ENCODE results near the gene TINAGL1.
"Not testable (repeated sequence)": the region's sequence is repeated elsewhere in the genome, so short reads cannot be mapped to it uniquely, and the experiment has no call there.

Gene TINAGL1

GRCh38 chr1:31583995-31584868, 7.9 kb downstream of the TINAGL1 start:
- peak; percentile 48 for DNase-seq

GRCh38 chr1:31584869-31585735, 8.8 kb downstream of the TINAGL1 start:
- DNase-seq = no peak

- DNase-seq = no peak
These were observed 9.5 kb downstream of the TINAGL1 start for GRCh38 chr1:31585736-31586365.

- no peak for DNase-seq
These were observed 10.3 kb downstream of the TINAGL1 start for GRCh38 chr1:31586376-31587327.

- DNase-seq = not testable (repeated sequence)
These were observed 11.0 kb downstream of the TINAGL1 start for GRCh38 chr1:31587328-31587699.

- peak; percentile 61 for DNase-seq
These were observed 11.6 kb downstream of the TINAGL1 start for GRCh38 chr1:31587720-31588423.

- DNase-seq = no peak
These were observed 12.6 kb downstream of the TINAGL1 start for GRCh38 chr1:31588751-31589515.

GRCh38 chr1:31591425-31592093, 15.2 kb downstream of the TINAGL1 start:
- DNase-seq = no peak

- no peak for DNase-seq
These were observed 15.8 kb downstream of the TINAGL1 start for GRCh38 chr1:31592132-31592531.

- no peak for DNase-seq
These were observed 16.9 kb downstream of the TINAGL1 start for GRCh38 chr1:31593136-31593665.

GRCh38 chr1:31593770-31594632, 17.7 kb downstream of the TINAGL1 start:
- DNase-seq = peak; percentile 88

GRCh38 chr1:31595836-31596736, 19.8 kb downstream of the TINAGL1 start:
- no peak for DNase-seq

- no peak for DNase-seq
These were observed 20.4 kb downstream of the TINAGL1 start for GRCh38 chr1:31596737-31597097.

- DNase-seq = no peak
These were observed 22.7 kb downstream of the TINAGL1 start for GRCh38 chr1:31598980-31599379.

- no peak for DNase-seq
These were observed 24.3 kb downstream of the TINAGL1 start for GRCh38 chr1:31600641-31601040.

GRCh38 chr1:31602081-31602480, 25.8 kb downstream of the TINAGL1 start:
- no peak for DNase-seq

GRCh38 chr1:31605908-31606427, 29.7 kb downstream of the TINAGL1 start:
- no peak for DNase-seq

- DNase-seq = no peak
These were observed 31.0 kb downstream of the TINAGL1 start for GRCh38 chr1:31607360-31607759.
